Esophagus squamous epithelium (tissue), 4 donors: ENCODE measurements around the gene THRAP3.

Experiments used
- CTCF ChIP-seq, 6 experiments: fragments of 450-650 bp in 4 of 6; fragments of 200-600 bp in 2 of 6; sonication (generic) in 2 of 6; IDR thresholded peaks; one replicate each; pipeline ENCODE4 v1.5.1; 2016 to 2019; ENCODE audit warnings: antibody characterized with exemption in 6 of 6, mild to moderate bottlenecking in 4 of 6, moderate library complexity in 4 of 6
- POLR2A ChIP-seq, 4 donors: fragments of 450-650 bp; IDR thresholded peaks; one replicate each; pipeline ENCODE4 v1.6.1; 2017; ENCODE audit warnings: antibody characterized with exemption in 4 of 4, mild to moderate bottlenecking in 4 of 4, moderate library complexity in 3 of 4

GRCh38 chr1:36301220-36301619 lies 77.0 kb downstream of the THRAP3 start:
- TF ChIP-seq CTCF (IDR thresholded peaks at IDR 0.05), result no peak
- no peak for TF ChIP-seq POLR2A (IDR thresholded peaks at IDR 0.05)
